SK-N-MC (cell line): Measurements from ENCODE around the gene CFAP74.

ENCODE experiments used
- EZH2 ChIP-seq: fragments of 200-600 bp; sonication (generic); IDR thresholded peaks from one replicate; pipeline ENCODE4 v1.6.1; 2017; ENCODE audit warnings: antibody characterized with exemption
- POLR2AphosphoS5 ChIP-seq: IDR thresholded peaks from 2 replicates; pipeline ENCODE4 v1.6.1; 2012; ENCODE audit warnings: mild to moderate bottlenecking, low read depth, low read length, borderline replicate concordance

DNA sequence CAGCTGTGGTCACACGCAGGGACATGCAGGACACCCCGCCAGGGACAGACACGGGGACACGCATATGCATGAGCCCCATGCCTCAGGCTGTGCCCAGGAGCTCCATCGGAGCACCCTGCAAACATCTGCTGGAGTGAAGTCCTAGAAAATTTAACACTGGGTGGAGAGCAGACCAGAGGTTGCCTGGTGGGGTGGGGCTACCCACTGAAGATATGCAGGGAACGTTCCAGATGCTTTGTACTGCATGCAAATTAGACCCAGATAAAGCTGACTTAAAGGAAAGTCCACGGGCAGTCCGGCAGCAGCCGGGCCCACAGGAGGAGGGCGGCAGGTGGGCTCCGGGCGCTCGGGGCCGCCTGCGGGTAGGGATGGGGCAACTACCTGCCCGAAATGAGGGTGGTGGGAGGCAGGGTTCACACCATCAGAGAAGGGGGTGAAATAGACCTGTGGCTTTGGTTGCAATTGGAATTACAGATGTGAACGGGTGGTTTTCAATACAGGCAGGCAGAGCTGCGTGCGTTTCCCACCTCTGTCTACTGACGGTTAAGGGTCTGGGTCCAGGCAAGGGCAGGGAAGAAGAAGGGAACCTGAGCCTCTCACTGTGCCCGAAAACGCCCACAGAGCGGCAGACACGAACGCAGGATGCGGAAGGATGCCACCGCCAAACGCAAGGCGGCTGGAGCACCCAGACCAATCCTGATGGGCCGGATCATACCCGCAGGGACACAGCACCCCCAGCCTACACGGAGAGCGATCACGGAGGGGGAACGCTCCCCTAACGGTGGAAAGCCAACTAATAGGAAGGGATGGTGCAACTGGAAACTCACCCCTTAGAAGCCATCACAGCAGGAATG, 21.0 kb downstream of the CFAP74 start:
- TF ChIP-seq POLR2AphosphoS5 (no peak), EZH2 (no peak)
